GM21515 (cell line): ENCODE data around the gene SLC25A11.
A peak's percentile ranks its signal among the peaks of the same experiment; 100 is the strongest.
"Not testable (repeated sequence)": the region's sequence is repeated elsewhere in the genome, so short reads cannot be mapped to it uniquely, and the experiment has no call there.

Source experiments
- ATAC-seq: cut with Tn5 transposase; IDR thresholded peaks from one replicate; pipeline ENCODE4 v1.9.1; 2021; ENCODE audit not compliant: unreplicated experiment

SLC25A11 gene

DNA sequence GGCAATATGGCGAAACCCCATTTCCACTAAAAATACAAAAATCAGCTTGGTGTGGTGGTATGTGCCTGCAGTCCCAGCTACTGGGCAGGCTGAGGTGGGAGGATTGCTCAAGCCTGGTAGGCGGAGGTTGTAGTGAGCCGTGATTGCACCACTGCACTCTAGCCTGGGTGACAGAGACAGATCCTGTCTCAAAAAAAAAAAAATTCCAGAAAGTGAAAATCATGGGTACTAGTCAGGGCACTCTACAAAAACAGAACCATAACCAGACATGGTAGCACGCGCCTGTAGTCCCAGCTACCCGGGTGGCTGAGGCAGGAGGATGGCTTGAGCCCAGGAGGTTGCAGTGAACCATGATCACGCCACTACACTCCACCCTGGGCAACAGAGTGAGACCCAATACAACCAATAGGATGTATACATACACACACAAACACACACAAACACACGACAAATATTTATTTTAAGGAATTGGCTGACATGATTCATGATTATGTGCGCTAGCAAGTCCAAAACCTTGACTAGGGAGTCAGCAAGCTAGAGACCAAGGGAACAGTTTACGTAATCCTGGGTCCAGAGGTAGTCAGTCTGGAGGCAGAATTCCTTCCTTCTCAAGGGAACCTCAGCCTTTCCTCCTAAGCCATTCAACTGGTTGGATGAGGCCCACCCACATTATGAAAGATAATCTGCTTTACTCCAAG, 19.3 kb downstream of the SLC25A11 start:
- no peak for ATAC-seq

DNA sequence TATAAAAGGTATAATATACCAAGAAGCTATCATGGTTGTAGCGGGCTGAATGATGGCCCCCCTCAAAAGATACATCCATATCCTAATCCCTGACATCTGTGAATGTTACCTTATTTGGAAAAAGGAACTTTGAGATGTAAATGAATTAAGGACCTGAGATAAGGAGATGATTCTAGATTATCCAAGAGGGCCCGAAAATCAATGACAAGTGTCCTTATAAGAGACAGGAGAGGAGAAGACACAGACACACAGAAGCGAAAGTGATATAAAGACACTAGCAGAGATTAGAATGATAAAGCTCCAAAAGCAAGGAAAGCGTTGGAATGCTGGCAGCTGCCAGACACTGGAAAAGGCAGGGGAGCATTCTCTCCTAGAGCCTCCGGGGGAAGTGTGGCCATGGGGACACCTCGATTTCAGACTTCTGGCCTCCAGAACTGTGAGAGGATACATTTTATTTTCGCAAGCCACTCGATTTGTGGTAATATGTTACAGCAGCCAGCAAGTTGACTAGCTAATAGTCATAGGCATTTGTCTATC, 20.3 kb downstream of the SLC25A11 start:
- no peak for ATAC-seq

DNA sequence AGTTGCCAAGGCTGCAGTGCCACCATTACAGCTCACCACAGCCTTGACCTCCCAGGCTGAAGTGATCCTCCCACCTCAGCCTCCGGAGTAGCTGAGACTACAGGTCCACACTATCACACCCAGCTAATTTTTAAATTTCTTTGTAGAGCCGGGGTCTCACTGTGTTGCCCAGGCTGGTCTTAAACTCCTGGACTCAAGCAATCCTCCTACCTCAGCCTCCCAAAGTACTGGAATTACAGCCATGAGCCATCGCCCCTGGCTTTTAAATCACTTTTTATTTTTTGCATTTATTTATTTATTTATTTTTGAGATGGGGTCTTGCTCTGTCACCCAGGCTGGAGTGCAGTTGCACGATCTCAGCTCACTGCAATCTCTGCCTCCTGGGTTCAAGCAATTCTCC, 25.3 kb downstream of the SLC25A11 start:
- ATAC-seq: not testable (repeated sequence)

DNA sequence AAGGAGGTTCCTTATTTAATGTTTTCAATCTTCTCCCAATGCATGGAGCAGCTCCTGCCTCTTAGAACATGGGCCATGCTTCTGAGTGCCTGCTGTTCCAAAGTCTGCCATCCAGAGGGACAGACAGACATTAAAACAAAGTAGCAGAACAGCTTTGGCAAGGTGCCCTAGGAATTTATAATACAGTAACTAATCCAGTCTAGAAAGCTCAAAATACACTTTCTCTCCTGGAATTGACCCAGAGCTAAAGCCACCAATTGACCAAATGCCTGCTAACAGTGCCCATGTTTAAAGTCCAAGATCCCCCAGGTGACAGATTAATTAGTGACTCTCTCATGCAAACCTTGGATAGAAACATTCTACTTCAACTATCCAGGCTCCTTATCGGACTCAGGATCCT, 25.9 kb downstream of the SLC25A11 start:
- ATAC-seq: no peak

DNA sequence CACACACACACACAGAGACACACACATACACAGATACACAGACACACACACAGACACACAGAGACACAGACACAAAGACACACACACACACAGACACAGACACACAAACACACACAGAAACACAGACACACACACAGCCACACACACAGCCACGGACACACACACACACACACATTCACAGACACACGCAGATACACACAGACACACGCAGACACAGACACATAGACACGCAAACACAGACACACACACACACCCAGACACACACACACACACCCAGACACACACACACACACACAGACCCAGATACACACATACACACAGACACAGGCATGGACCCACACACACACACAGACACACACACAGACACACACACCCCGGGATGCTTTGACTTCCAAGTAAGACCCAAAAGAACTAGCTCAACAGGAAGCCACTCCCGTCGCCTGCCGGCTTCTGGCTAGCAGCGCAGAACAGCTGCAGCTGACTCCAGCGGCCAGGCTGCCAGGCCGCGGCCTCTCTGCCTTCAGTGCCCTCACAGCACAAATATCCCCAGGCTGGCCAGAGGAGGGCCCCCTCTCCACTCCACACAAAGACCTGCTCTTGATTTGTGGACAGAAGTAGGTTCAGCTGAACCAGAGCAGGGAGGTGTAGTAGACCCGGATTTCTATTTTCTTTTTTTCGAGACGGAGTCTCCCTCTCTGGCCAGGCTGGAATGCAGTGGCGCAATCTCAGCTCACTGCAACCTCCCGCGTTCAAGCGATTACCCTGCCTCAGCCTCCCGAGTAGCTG, 30.9 kb downstream of the SLC25A11 start:
- peak; percentile 51 for ATAC-seq

DNA sequence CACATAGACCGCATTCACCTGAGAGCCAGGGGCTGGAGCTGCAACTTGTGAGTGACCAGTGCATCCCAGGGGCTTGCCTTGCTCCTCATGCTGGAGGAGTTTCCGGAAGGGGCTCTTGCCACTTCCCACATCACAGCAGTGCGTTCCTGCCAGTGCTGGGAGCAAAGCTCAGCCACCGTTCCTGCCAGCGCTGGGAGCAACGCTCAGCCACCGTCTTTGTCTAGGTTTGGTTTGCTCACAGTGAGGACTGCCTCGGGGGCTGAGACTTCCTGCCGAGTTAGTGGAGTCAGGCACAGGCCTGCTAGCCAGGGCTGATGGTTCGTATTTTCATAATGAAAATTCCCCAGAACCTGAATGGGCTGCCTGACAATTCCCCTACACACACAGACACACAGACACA, 31.5 kb downstream of the SLC25A11 start:
- ATAC-seq: no peak

DNA sequence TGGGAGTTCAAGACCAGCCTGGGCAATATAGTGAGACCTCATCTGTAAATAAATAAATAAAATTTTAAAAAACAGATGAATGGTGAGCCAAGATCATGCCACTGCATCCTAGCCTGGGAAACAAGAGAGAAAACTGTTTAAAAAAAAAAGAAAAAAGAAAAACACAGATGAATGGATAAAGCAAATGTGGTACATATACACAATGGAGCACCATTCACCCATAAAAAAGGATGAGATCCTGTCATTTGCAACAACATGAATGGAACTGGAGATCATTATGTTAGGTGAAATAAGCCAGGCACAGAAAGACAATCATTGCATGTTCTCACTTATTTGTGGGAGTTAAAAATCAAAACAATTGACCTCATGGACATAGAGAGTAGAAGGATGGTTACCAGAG, 33.2 kb downstream of the SLC25A11 start:
- not testable (repeated sequence) for ATAC-seq

DNA sequence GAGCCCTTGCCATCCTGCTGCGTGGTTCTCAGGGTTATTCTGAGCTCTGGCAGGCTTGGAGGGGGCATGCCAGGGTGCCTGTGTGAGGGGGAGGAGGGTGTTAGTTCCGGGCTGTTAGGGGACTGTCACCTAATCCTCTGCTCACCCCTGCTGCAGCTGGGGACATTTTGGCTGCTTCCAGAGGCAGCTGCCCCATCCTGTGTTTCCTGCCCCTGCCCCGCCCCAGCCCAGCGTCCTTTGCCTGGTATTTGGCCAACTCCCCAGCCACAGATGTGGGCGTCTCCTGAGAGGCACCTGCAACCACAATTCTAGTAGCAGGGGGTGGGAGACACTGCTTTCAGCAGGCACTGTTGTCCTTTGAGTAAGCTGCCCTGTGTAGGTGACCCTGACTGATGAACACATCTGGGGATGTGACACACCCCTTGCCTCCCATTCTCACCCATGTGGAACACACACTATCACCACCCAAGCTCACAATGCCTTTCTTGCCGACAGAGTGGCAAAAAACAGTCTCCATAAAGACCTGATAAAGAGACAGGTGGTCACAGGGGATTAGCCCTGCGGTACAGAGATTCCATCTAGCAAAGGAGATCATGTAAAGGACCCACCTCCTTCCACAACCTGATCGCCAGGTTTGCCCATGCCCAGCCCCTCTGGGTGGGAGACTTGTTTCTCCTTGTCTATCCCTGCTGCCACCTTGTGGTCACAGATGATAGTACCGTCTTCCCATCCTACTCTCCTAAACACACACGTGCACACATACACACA, 36.6 kb downstream of the SLC25A11 start, which contains the start of gene CHRNE:
Gene CHRNE, minus strand, starts transcription at position 48 of the 768 bp plus-strand sequence. Its CDS starts 35 bp downstream, at position 13.
- ATAC-seq: no peak

DNA sequence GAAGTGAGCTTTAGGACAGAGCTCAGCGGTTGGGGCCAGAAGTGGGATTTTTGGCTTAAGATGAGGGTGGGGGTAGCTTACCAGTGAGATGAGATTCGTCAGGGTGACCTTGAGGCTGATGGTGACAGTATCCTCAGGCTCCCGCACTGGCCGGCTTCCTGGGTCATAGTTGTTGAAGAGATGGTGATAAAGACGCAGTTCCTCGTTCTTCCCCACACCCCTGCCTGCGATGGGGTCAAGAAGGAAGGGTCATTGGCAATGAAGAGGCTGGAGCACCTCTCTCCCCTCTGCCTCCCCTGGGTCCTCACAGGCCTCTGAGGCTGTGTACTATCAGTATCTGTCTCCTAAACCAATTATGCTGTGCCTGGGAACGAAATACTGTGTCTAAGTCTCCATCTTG, 37.3 kb downstream of the SLC25A11 start:
- ATAC-seq: no peak

DNA sequence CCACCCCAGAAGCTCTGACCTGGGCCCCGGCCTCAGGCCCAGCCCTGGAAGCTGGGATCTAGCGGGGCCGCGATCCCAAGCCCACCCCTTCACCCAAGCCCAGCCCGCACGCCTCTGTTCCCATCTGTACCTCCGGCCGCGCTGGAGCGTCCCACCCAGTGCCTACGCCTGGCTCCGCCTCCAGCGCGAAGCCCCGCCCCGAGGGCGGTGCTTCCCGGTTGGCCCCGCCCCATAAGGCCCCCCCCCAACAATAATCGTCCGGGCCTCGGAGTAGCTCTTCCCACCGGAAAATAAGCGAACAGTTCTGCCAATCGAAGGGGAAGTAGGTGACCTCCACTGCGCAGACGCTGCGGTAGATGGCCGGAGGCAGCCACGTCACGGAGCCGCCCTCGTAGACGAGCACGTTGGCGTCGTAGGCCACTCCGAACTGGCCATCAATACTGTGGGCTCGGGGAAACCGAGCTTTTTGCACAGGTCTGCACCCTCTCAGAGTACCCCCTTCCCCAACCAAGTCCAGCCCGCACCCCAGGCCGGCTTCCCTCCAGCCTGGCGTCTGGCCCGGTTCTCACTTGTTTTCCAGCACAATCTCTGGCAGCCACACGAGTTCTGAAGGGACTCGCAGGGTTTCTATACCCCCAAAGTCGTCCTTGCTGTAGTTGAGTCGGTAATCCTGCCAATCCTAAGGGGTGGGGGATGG, 38.0 kb downstream of the SLC25A11 start:
- no peak for ATAC-seq

DNA sequence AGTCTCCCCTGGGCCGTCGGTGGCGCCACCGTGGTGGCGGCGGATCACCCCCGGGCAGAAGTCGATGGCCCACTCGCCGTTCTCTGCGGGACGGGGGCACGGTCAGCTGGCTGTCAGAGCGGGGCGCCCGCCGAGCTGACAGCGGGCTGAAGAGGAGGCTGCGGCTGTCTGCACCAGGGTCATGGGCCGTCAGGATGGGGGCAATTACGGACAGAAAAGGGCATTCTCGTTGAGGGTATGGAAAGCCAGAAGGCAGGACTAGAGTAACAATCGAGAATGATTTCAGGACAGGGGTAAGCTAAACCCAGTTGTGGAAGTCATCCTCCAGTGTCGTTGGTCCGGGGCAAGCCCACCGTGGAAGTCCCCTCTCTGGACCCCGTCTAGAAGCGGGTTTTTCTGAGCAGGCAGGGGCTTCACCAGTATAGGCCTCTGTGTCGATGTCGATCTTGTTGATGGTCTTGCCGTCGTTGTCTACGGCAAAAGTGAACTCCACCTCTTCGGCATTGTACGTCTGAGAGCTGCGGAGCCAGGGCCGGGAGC, 38.7 kb downstream of the SLC25A11 start:
- ATAC-seq: no peak

DNA sequence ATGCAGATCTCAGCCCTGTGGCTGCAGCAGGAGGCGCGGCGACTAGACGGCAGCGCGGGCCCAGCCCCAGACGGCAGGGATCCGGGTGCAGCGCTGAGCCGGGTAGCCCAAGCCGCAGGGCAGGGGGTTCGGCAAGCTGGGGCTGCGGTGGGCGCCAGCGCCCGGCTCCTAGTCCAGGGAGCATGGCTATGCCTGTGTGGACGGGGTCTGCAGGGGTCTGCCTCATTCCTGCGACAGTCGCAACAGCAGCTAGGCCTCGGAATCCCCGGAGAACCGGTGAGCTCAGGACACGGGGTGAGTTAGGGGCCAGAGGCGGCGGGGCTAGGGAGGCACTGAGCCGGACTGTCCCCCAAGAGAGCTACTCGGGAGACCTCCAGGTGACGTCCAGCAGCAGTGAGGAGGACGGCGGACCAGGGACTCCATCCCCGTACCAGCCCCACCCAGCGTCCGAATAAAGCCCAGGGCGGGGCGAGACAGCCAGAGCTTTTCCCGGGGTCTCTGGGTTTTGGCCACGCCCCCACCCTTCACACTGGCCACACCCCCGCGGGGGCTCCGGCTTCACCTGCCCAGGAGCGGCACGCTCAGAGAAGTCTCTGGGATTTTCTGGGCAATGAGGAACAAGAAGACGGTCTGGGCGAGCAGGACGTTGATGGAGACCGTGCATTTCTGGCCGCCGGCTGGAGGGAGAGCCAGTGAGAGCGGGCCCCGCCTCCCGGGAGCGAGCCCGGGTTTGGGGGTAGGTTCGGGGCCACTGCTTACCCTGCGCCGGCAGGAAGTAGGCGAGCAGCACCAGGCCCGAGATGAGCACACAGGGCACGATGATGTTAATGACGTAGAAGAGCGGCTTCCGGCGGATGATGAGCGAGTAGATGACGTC, 39.4 kb downstream of the SLC25A11 start:
- no peak for ATAC-seq

DNA sequence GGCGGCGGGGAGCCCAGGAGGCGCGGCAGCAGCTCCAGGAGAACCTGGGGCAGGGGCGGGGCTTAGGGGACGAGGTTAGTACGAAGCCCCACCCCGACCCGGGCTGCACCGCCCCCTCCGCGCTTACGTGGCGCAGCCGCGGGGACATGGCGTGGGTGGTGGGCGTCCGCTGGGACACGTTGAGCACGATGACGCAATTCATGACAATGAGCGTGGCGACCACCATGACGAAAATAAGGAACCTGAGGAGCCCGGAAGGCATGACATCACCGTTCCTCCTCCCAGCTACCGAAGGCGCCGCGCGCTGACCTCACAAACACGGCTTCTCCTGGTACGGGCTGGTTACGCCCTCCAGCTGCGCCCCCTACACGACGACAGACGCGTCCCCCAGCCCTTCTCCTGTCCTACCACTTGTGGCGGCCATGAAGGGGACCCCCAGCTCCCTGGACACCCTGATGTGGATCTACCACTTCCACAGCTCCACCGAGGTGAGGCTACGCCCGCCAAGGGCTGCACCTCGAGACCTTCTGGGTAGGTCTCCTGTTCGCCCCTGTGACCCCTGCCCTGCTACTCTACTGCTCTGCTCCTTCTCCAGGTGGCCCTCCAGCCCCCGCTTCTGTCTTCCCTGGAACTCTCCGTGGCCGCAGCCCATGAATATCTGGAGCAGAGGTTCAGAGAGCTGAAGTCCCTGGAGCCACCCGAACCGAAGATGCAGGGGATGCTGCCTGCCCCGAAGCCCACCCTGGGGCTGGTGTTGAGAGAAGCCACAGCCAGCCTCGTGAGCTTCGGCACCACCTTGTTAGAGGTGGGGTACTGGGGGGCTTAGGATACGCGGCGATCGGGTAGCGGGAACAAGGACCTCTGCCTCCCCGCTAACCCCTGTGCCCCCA, 40.3 kb downstream of the SLC25A11 start, which contains the start of gene C17orf107:
Gene C17orf107, plus strand, starts transcription at position 196 of the 890 bp plus-strand sequence. Its CDS starts 227 bp downstream, at position 423.
- no peak for ATAC-seq

DNA sequence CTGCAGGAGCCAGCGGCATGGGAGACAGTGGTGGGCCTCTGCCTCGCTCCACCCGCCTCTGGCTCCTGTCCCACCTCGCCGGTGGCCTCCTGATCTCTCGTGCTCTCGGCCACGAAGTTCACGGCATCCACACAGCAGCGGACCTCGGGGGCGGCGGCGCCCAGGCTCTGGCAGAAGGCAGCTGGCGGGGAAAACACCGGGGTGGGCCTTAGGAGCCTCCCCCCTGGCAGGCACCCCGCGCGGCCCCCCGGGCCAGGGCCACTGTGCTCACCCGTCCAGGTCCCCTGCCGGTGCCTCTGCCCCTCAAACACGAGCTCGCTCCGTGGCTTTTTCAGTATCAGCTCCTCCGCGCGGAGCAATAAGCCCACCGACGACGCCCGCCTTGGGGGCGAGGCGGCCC, 40.9 kb downstream of the SLC25A11 start:
- ATAC-seq: no peak

DNA sequence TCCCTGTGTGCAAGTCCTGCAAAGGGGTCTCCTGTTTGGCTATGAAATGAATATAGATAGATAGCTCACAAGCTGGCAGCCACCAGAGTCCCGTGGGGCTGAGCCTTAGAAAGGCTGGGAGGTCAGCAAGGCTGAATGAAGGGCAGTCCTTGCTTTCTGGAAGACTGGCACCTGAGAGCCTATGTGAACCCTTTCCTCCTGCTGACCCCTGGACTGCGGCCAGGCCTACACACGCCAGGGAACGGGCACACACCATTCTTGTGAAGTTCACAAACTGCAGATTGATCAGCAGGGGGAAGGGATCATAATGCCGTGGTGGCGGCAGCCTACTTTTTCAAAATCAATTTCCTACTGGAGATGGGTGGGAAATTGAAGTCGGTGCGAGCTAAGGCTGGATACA, 41.5 kb downstream of the SLC25A11 start:
- no peak for ATAC-seq

DNA sequence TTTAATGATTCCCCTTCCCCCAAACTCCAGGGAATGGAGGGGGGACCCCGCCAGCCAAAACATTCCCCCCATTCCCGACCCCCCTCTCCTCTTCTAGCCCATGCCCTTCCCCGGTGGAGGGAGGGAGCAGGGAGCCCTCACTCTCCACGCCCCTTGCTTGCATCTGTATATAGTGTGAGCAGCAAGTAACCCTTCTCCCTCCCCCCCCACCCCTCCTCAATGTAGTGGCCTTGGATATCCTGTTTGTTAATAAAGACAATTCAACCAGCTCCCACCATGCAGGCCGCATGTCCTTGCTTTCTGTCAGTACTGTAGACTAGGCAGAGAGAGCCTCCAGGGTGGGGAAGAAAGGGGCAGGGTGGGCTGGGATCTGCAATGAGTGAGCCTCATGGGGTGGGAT, 42.1 kb downstream of the SLC25A11 start:
- no peak for ATAC-seq

DNA sequence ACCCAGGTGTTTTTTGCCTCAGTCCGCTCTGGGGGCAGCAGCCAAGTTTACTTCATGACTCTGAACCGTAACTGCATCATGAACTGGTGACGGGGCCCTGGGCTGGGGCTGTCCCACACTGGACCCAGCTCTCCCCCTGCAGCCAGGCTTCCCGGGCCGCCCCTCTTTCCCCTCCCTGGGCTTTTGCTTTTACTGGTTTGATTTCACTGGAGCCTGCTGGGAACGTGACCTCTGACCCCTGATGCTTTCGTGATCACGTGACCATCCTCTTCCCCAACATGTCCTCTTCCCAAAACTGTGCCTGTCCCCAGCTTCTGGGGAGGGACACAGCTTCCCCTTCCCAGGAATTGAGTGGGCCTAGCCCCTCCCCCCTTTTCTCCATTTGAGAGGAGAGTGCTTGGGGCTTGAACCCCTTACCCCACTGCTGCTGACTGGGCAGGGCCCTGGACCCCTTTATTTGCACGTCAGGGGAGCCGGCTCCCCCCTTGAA, 42.6 kb downstream of the SLC25A11 start:
- ATAC-seq: no peak
